Neural progenitor cell (in vitro differentiated cells): Measurements from ENCODE around the gene CPNE4. TPM values are rescaled to one million over a fixed set of nuclear protein-coding genes. Genes with fewer than 3 reads are reported as not detected.

Source experiments
- DNase-seq: peaks from one replicate; pipeline ENCODE4 v3.0.0-alpha.2; 2016; ENCODE audit warnings: low spot score
- H2AFZ ChIP-seq: fragments of 200-600 bp; sonication (generic); replicated peaks from 2 replicates; pipeline ENCODE4 v1.6.1; 2016; ENCODE audit warnings: antibody characterized with exemption
- H3F3A ChIP-seq: fragments of 200-600 bp; sonication (generic); 2 replicates; pipeline ENCODE4 v1.6.1; 2016; ENCODE audit warnings: antibody characterized with exemption, low read depth
- H3K27ac ChIP-seq: fragments of 200-600 bp; sonication (generic); 2 replicates; pipeline ENCODE4 v1.5.1; 2016; ENCODE audit warnings: mild to moderate bottlenecking
- H3K27me3 ChIP-seq: fragments of 200-600 bp; sonication (generic); 2 replicates; pipeline ENCODE4 v1.6.1; 2016; ENCODE audit warnings: mild to moderate bottlenecking, moderate library complexity
- H3K36me3 ChIP-seq: fragments of 200-600 bp; sonication (generic); 2 replicates; pipeline ENCODE4 v1.5.1; 2016
- H3K4me1 ChIP-seq: fragments of 200-600 bp; sonication (generic); 2 replicates; pipeline ENCODE4 v1.6.1; 2016; ENCODE audit warnings: mixed run types
- H3K4me2 ChIP-seq: fragments of 200-600 bp; sonication (generic); 2 replicates; pipeline ENCODE4 v1.6.1; 2016
- H3K4me3 ChIP-seq: fragments of 200-600 bp; sonication (generic); 2 replicates; pipeline ENCODE4 v1.5.1; 2016
- H3K79me2 ChIP-seq: fragments of 200-600 bp; sonication (generic); 2 replicates; pipeline ENCODE4 v1.6.1; 2016; ENCODE audit warnings: low read depth
- H3K9ac ChIP-seq: fragments of 200-600 bp; sonication (generic); 2 replicates; pipeline ENCODE4 v1.6.1; 2016
- H3K9me3 ChIP-seq: fragments of 200-600 bp; sonication (generic); 2 replicates; pipeline ENCODE4 v1.5.1; 2016; ENCODE audit warnings: low read depth
- H4K20me1 ChIP-seq: fragments of 200-600 bp; sonication (generic); 2 replicates; pipeline ENCODE4 v1.6.1; 2016; ENCODE audit warnings: low read depth
- H3K27ac Mint-ChIP-seq: 3 replicates; pipeline ENCODE4 v1.8.0; 2021; ENCODE audit warnings: mixed read lengths
- H3K27me3 Mint-ChIP-seq: 2 replicates; pipeline ENCODE4 v1.8.0; 2022; ENCODE audit warnings: low read depth, mild to moderate bottlenecking, inconsistent platforms, moderate library complexity, mixed read lengths; ENCODE audit not compliant: insufficient read depth
- H3K36me3 Mint-ChIP-seq: 3 replicates; pipeline ENCODE4 v1.8.0; 2021; ENCODE audit warnings: mixed read lengths
- H3K4me1 Mint-ChIP-seq: 3 replicates; pipeline ENCODE4 v1.8.0; 2021; ENCODE audit warnings: mixed read lengths
- H3K4me3 Mint-ChIP-seq: 3 replicates; pipeline ENCODE4 v1.8.0; 2021; ENCODE audit warnings: mild to moderate bottlenecking, moderate library complexity, mixed read lengths
- H3K9me3 Mint-ChIP-seq: 3 replicates; pipeline ENCODE4 v1.8.0; 2020; ENCODE audit warnings: mixed read lengths
- EZH2 ChIP-seq: fragments of 200-600 bp; sonication (generic); IDR thresholded peaks from 2 replicates; pipeline ENCODE4 v1.6.1; 2017; ENCODE audit warnings: antibody characterized with exemption, mild to moderate bottlenecking, moderate library complexity
- EZH2phosphoT487 ChIP-seq: fragments of 200-600 bp; sonication (generic); IDR thresholded peaks from 2 replicates; pipeline ENCODE4 v1.6.1; 2017; ENCODE audit warnings: antibody characterized with exemption
- total RNA-seq: library from RNA; depleted of rRNA; stranded (reverse); fragments of >200 nt; gene quantifications from 2 replicates; pipeline ENCODE4 v1.2.3, GENCODE V29; 2015; ENCODE audit warnings: low replicate concordance
- TF ChIP-seq, protein P1 (sequence below): fragments of 200-600 bp; sonication (generic); IDR thresholded peaks from 2 replicates; pipeline ENCODE4 v1.5.1; 2017; ENCODE audit warnings: antibody characterized with exemption, mild to moderate bottlenecking

Gene CPNE4
- total RNA-seq, 1 donor from 2014 or later: not detected

- no peak overlapping the region for H3K27ac ChIP-seq
- Mint-ChIP-seq H3K4me3 (no peak overlapping the region), H3K36me3 (no peaks in the 10 kb centered on the region), H3K27me3 (no peaks in the 10 kb centered on the region), H3K27ac (peak overlapping the region; percentile 34), H3K9me3 (peaks cover 3% of the 10 kb centered on the region), H3K4me1 (peaks cover 45% of the 10 kb centered on the region)
- peak; percentile 42 for DNase-seq
- peak overlapping the region; percentile 80 for H2AFZ ChIP-seq
- no peak overlapping the region for H3K4me3 ChIP-seq
- H3F3A ChIP-seq: no peaks in the 10 kb centered on the region
- no peak overlapping the region for H3K9ac ChIP-seq
- H3K79me2 ChIP-seq: no peaks in the 10 kb centered on the region
- no peaks in the 10 kb centered on the region for H3K36me3 ChIP-seq
- peaks cover 12% of the 10 kb centered on the region for H3K4me1 ChIP-seq
- peak overlapping the region; percentile 40 for H3K4me2 ChIP-seq
- H4K20me1 ChIP-seq: no peaks in the 10 kb centered on the region
- H3K27me3 ChIP-seq: no peaks in the 10 kb centered on the region
- TF ChIP-seq EZH2phosphoT487: no peak
- TF ChIP-seq, protein P1, sequence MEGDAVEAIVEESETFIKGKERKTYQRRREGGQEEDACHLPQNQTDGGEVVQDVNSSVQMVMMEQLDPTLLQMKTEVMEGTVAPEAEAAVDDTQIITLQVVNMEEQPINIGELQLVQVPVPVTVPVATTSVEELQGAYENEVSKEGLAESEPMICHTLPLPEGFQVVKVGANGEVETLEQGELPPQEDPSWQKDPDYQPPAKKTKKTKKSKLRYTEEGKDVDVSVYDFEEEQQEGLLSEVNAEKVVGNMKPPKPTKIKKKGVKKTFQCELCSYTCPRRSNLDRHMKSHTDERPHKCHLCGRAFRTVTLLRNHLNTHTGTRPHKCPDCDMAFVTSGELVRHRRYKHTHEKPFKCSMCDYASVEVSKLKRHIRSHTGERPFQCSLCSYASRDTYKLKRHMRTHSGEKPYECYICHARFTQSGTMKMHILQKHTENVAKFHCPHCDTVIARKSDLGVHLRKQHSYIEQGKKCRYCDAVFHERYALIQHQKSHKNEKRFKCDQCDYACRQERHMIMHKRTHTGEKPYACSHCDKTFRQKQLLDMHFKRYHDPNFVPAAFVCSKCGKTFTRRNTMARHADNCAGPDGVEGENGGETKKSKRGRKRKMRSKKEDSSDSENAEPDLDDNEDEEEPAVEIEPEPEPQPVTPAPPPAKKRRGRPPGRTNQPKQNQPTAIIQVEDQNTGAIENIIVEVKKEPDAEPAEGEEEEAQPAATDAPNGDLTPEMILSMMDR: peak; percentile 48
- no peaks in the 10 kb centered on the region for H3K9me3 ChIP-seq
These were observed 466.4 kb downstream of the CPNE4 start for GRCh38 chr3:131568460-131568859.

GRCh38 chr3:131564812-131565211 lies 470.0 kb downstream of the CPNE4 start:
- Mint-ChIP-seq H3K4me3 (no peak overlapping the region), H3K27ac (peak overlapping the region; percentile 57), H3K9me3 (peaks cover 3% of the 10 kb centered on the region), H3K36me3 (no peaks in the 10 kb centered on the region), H3K27me3 (no peaks in the 10 kb centered on the region), H3K4me1 (peaks cover 67% of the 10 kb centered on the region)
- Histone ChIP-seq H3K4me3 (no peak overlapping the region), H2AFZ (no peak overlapping the region), H3F3A (no peaks in the 10 kb centered on the region), H3K36me3 (no peaks in the 10 kb centered on the region), H3K27ac (no peak overlapping the region), H3K4me1 (peaks cover 25% of the 10 kb centered on the region), H3K4me2 (no peak overlapping the region), H3K9ac (no peak overlapping the region), H3K79me2 (no peaks in the 10 kb centered on the region), H4K20me1 (no peaks in the 10 kb centered on the region), H3K9me3 (no peaks in the 10 kb centered on the region), H3K27me3 (no peaks in the 10 kb centered on the region)
- DNase-seq: no peak
- no peak for TF ChIP-seq EZH2phosphoT487
- TF ChIP-seq, protein P1: no peak
- TF ChIP-seq EZH2: no peak

DNA sequence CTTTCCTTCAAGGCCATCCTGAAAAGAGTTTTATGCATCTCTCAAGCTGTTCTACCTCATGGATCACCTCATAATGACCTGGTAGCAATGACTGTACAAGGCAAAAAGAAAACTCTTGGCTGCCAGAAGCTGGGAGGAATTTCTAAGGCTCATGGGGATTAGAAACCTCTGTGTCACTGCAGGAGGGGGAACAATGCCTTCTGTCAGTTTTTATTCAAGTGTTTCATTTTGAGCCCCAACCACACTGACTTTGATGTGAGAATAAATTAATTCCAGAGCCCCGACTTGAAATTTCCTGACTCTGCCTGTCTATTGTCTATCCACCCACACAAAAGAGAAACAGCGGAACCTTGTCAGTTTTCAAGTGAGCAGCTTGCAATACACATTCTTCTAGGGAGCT lies 473.3 kb downstream of the CPNE4 start:
- Histone ChIP-seq H3K27me3 (no peaks in the 10 kb centered on the region), H3K9me3 (no peaks in the 10 kb centered on the region), H3K4me1 (peaks cover 27% of the 10 kb centered on the region), H3K9ac (no peak overlapping the region), H2AFZ (no peak overlapping the region), H4K20me1 (no peaks in the 10 kb centered on the region), H3K79me2 (no peaks in the 10 kb centered on the region), H3K27ac (no peak overlapping the region), H3F3A (no peaks in the 10 kb centered on the region), H3K4me3 (no peak overlapping the region), H3K36me3 (no peaks in the 10 kb centered on the region), H3K4me2 (peak overlapping the region; percentile 41)
- DNase-seq: peak; percentile 54
- peaks cover 3% of the 10 kb centered on the region for H3K9me3 Mint-ChIP-seq
- peak overlapping the region; percentile 99 for H3K27ac Mint-ChIP-seq
- H3K36me3 Mint-ChIP-seq: no peaks in the 10 kb centered on the region
- TF ChIP-seq, protein P1: no peak
- TF ChIP-seq EZH2phosphoT487 (no peak), EZH2 (no peak)
- H3K27me3 Mint-ChIP-seq: no peaks in the 10 kb centered on the region
- peaks cover 62% of the 10 kb centered on the region for H3K4me1 Mint-ChIP-seq
- H3K4me3 Mint-ChIP-seq: peak overlapping the region; percentile 7
